Progenitor cell of endocrine pancreas (in vitro differentiated cells): ENCODE results near the gene RALB. TPM values are rescaled to one million over a fixed set of nuclear protein-coding genes. Genes with fewer than 3 reads are reported as not detected.

Experiments used
- DNase-seq: peaks from one replicate; pipeline ENCODE4 v3.0.0; 2021; ENCODE audit warnings: low spot score; ENCODE audit not compliant: unreplicated experiment
- H3K27ac Mint-ChIP-seq: 2 replicates; pipeline ENCODE4 v1.8.0; 2021; ENCODE audit warnings: mild to moderate bottlenecking, moderate library complexity, mixed read lengths
- H3K27me3 Mint-ChIP-seq: 2 replicates; pipeline ENCODE4 v1.8.0; 2021; ENCODE audit warnings: mixed read lengths
- H3K36me3 Mint-ChIP-seq: 2 replicates; pipeline ENCODE4 v1.8.0; 2022; ENCODE audit warnings: mixed read lengths; ENCODE audit not compliant: insufficient read depth
- H3K4me1 Mint-ChIP-seq: 2 replicates; pipeline ENCODE4 v1.8.0; 2021; ENCODE audit warnings: low read depth, mixed read lengths
- H3K4me3 Mint-ChIP-seq: 2 replicates; pipeline ENCODE4 v1.8.0; 2021; ENCODE audit warnings: low read depth, mild to moderate bottlenecking, moderate library complexity, mixed read lengths
- H3K9me3 Mint-ChIP-seq: 2 replicates; pipeline ENCODE4 v1.8.0; 2021; ENCODE audit warnings: low read depth, mixed read lengths
- CTCF ChIP-seq: fragments of 200-600 bp; sonication (generic); IDR thresholded peaks from one replicate; pipeline ENCODE4 v1.5.0; 2021; ENCODE audit warnings: antibody characterized with exemption, mild to moderate bottlenecking; ENCODE audit not compliant: unreplicated experiment
- total RNA-seq: library from RNA; stranded (reverse); gene quantifications from 2 replicates; pipeline ENCODE4 v1.2.1, GENCODE V29; 2021

RALB gene
- total RNA-seq, 1 donor from 2014 or later: 30.5 TPM

GRCh38 chr2:120239488-120240287 lies 13.0 kb upstream of the RALB start:
- peaks cover 15% of the 10 kb centered on the region for H3K27me3 Mint-ChIP-seq
- no peak for TF ChIP-seq CTCF
- H3K4me1 Mint-ChIP-seq: peaks cover 8% of the 10 kb centered on the region
- DNase-seq: no peak
- H3K4me3 Mint-ChIP-seq: no peak overlapping the region
- no peaks in the 10 kb centered on the region for H3K36me3 Mint-ChIP-seq
- H3K9me3 Mint-ChIP-seq: no peaks in the 10 kb centered on the region
- peak overlapping the region; percentile 20 for H3K27ac Mint-ChIP-seq

DNA sequence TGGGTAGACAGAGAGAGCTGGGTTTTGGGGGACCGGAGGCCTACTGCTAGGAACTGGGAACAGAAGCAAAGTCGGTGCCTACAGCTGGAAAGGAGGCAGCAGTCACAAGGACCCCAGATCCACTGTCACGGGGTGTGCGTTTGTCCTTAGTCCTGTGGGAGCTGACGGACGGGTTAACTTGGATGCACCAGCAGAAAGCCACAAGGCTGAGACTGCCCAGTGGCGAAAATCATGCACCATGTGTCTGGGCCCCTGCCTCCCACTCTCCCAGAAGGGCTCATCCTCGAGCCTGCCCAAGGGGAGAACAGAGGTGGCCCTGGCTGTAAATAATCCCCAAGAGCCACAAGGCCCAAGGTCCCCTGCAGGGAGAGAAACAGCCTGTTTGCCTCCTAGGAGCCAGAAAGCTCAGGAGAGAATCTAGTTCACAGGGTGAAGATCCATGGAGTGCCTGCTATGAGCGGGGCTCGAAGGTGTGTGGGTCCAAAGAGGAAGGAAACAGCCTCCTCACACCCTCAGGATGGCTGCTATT lies 11.7 kb upstream of the RALB start:
- Mint-ChIP-seq H3K4me3 (no peak overlapping the region), H3K36me3 (no peaks in the 10 kb centered on the region), H3K4me1 (peaks cover 18% of the 10 kb centered on the region), H3K9me3 (no peaks in the 10 kb centered on the region), H3K27ac (no peak overlapping the region), H3K27me3 (peaks cover 15% of the 10 kb centered on the region)
- TF ChIP-seq CTCF: no peak
- DNase-seq: no peak

GRCh38 chr2:120241684-120242083 lies 11.0 kb upstream of the RALB start:
- H3K4me1 Mint-ChIP-seq: peaks cover 24% of the 10 kb centered on the region
- H3K36me3 Mint-ChIP-seq: no peaks in the 10 kb centered on the region
- DNase-seq: no peak
- H3K9me3 Mint-ChIP-seq: no peaks in the 10 kb centered on the region
- no peak for TF ChIP-seq CTCF
- no peak overlapping the region for H3K4me3 Mint-ChIP-seq
- H3K27ac Mint-ChIP-seq: no peak overlapping the region
- peaks cover 14% of the 10 kb centered on the region for H3K27me3 Mint-ChIP-seq

DNA sequence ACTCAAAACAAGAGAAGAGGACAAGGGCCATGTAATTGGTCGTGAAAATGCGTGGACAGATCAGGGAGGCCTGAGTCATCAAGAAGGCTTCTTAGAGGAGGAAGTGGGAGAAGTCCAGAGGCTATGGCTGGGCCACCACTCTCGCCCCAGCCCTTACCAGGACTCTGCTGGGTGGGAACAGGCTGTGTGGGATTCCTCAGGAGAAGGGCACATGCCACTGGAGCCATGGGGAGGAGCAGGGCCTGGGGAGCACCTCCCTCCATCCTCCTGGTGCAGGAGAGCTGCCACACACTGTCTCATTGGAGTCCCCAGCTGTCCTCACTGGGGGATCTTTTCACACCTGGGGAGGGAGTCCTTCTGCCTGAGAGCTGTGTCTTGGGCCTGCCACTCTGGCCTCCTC lies 9.4 kb upstream of the RALB start:
- H3K9me3 Mint-ChIP-seq: no peaks in the 10 kb centered on the region
- H3K36me3 Mint-ChIP-seq: no peaks in the 10 kb centered on the region
- peaks cover 20% of the 10 kb centered on the region for H3K4me1 Mint-ChIP-seq
- no peak for TF ChIP-seq CTCF
- peaks cover 12% of the 10 kb centered on the region for H3K27me3 Mint-ChIP-seq
- H3K27ac Mint-ChIP-seq: no peak overlapping the region
- DNase-seq: no peak
- H3K4me3 Mint-ChIP-seq: no peak overlapping the region

- Mint-ChIP-seq H3K27ac (no peak overlapping the region), H3K9me3 (no peaks in the 10 kb centered on the region), H3K4me3 (no peak overlapping the region), H3K4me1 (peaks cover 20% of the 10 kb centered on the region), H3K27me3 (peaks cover 15% of the 10 kb centered on the region), H3K36me3 (no peaks in the 10 kb centered on the region)
- no peak for TF ChIP-seq CTCF
- no peak for DNase-seq
Observed at GRCh38 chr2:120243875-120244553, 8.6 kb upstream of the RALB start.
